ENCODE data around the gene NTN1. TPM values are rescaled to one million over a fixed set of nuclear protein-coding genes. Genes with fewer than 3 reads are reported as not detected.
"Not testable (repeated sequence)": the region's sequence is repeated elsewhere in the genome, so short reads cannot be mapped to it uniquely, and the experiment has no call there.

Gene NTN1
- total RNA-seq, 2 experiments from 2014 or later = 0.40 to 0.42 TPM

DNA sequence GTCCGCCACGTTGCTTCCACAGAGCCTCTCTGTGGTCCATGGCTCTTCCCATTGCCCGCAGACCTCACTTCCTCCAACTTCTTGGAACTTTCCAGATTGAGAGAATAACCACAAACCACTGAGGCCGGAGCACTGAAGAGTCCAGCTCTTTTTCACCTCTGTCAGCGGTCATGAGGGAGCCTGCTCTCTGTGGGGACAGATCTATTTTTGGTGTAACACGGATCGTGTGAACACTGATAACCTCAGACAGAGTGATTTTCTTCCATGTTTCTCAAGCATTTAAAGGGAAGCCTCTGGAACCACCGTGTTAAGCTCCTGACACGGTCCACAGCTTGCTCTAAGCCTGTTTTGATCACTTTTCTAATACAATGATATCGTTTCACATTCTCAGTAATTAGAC is 49.7 kb downstream of the NTN1 start:
- CTCF ChIA-PET = no interaction called here
- POLR2A ChIA-PET = no interaction called here

DNA sequence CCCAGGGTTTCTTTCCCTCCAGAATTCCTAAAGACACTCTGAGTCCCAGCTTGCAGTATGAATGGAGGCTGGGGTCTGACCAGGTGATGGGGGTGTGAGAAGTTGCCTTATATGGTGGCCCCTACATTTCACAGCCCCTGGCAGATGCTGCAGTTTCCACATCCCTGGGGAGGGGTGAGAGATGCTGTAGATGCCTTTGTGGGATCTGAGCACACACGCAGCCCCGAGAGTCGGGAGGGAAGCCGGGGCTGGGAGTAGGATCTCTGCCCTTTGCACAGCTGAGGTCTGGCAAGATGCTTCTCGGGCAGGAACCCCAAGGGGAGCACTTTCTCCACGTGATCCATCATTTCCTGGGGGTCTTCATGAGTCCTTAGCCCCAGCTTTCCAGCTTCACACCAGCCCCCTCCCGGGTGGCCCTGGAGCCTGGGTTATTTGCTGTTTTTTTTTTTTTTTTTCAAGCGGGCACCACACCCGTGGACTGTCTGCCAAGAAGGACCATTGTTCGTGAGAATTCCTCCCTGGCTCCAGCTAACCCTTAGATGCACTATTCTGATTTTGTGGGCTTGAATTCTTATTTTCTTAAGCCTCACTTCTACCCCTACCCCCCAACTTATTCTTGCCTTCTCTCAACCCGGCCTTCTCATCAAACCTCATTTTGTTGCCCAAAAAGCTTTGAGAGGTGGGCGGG is 50.6 kb downstream of the NTN1 start:
- ChIA-PET POLR2A (no interaction called here), CTCF (interaction anchor here (0.7 kb wide), 1 partner anchor 1418 kb away, joined by 3 read pairs; no protein-coding TSS in a partner anchor)

DNA sequence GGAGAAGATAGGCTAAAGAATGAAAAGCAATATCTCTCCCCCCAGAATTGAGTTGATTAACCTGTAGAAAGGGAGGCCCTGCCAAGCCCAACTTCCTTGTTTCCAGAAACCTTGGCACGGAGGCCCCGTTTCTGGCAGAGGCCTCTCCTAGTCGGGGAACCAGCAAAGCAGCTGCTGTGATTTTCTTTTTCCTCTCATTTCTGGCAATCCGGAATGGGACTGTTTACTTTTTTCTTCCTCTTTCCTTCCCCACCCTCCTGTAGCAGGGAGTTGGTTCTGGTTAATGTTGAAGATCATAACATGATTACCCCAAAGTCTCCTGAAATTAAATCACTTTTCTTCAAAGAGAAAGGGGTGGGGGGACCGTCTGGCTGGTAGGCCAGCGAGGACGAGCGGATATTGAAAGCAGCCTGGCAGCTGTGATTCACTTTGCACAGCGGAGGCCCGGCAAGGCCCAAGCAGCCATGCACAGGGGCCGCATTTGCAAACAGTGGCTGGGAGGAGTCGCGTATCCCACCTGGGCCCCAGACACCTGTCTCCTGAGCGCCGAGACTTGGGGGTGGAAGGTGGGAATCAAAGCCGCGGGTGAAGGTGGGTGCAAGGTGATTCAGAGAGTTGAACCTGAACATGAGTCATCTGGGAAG is 51.5 kb downstream of the NTN1 start:
- ChIA-PET POLR2A (no interaction called here), CTCF (no interaction called here)

- POLR2A ChIA-PET = no interaction called here
Measured at GRCh38 chr17:9074131-9074530, 52.8 kb downstream of the NTN1 start.

DNA sequence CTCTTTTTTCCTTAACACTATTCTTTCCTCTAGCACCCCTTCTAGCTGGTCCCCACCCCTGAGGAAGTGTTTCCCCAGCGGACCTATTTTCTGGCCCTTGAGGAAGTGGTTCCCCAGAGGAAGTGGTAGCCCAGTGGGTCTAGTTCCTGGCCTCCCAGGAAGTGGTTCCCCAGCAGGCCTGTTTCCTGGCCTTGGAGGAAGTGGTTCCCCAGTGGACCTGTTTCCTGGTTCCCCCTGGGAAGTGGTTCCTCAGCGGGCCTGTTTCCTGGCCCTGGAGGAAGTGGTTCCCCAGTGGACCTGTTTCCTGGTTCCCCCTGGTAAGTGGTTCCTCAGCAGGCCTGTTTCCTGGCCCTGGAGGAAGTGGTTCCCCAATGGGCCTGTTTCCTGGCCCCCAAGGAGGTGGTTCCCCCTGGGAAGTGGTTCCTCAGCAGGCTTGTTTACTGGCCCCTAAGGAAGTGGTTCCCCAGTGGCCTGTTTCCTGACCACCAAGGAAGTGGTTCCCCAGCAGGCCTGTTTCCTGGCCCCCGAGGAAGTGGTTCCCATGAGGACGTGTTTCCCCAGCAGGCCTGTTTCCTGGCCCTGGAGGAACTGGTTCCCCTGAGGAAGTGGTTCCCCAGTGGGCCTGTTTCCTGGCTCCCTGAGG is 58.3 kb downstream of the NTN1 start:
- ChIA-PET CTCF (no interaction called here), POLR2A (no interaction called here)

More at GRCh38 chr17:9074131-9074530, 52.8 kb downstream of the NTN1 start:
- CTCF ChIA-PET = no interaction called here

DNA sequence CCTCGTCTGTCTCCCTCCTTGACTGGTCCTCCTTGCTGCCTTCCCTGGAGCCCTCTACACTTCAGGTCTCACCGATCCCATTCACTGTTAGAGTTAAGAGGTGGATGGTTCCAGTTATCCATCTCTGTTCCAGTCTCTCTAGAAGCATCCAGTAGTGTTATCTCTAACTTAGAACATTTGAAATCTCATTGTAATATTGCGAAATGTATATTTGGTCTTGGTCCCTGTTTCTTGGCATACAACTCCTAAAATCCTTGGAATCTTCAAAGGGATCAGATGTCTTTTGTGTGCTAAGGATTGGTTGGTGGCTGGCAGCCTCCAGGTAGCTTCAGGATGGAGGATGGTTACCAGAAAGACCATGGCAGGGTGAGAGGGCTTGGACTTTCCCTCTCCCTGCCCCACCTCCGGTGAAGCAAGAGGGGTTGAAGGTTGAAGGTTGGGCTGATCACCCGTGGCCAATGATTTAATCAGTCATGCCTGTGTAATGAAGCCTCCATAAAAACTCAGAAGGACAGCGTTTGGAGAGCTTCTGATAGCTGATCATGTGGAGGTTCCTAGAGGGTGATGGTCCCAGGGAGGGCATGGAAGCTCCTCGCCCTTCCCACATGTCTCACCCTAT is 59.1 kb downstream of the NTN1 start:
- ChIA-PET POLR2A (no interaction called here), CTCF (no interaction called here)

DNA sequence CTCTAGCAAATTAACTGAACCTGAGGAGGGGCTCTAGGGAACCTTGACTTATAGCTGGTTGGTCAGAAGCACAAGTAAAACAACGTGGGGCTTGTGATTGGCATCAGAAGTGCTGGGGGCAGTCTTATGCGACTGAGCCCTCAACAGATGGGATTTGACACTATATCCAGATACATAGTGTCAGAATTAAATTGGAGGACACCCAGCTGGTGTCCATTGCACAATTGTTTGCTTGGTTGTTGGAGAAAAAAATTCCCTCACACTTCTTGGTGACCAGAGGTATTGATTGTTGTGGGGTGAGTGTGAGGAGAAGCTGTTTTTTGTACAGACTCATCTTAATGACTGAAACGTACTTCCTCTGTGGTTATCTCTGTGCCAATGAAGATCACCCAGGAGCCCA is 59.7 kb downstream of the NTN1 start:
- POLR2A ChIA-PET = no interaction called here
- CTCF ChIA-PET = no interaction called here

DNA sequence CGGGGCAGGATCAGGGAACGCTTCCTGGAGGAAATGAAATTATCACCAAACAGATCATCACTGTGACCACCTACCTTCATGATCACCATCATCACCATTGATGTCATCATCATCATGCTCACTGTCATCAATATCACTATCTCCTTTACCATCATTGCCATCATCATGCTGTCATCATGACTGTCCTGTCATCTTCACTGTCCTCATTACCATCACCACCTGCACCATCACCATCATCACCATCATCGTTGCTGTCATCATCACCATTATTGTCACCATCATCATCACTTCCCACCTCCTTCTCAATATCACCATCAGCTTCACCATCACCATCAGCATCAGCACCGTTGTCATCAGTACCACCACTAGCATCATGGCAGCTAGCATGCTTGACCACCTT is 65.3 kb downstream of the NTN1 start:
- POLR2A ChIA-PET = no interaction called here

GRCh38 chr17:9087921-9088320 is 66.6 kb downstream of the NTN1 start:
- ChIA-PET CTCF (interaction anchor here (0.6 kb wide), 1 partner anchor 353 kb away, joined by 3 read pairs; no protein-coding TSS in a partner anchor), POLR2A (no interaction called here)

More for the DNA sequence above, 65.3 kb downstream of the NTN1 start:
- CTCF ChIA-PET = no interaction called here

DNA sequence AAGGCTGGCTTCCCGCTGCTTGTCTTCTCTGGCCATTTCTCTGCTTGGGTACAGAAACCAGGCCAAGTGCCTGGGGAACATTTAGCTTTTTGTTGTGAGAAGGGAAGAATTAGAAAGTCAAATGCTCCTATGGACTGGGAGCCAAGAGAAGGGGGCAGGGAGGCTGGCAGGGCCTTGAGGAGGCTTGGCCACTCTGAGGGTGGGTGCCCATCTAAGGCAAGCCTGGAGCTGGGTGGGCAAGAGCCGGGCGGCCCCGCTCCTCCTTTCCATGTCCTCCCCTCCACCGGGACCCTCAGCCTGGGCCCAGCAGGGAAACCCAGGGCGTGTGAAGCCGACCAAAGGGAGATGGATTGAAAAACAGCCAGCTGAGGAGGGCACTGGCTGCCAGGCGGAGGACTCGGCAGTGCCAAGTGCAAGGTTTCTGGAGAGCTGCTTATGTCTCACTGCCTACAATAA is 69.4 kb downstream of the NTN1 start:
- POLR2A ChIA-PET = no interaction called here
- CTCF ChIA-PET = no interaction called here

DNA sequence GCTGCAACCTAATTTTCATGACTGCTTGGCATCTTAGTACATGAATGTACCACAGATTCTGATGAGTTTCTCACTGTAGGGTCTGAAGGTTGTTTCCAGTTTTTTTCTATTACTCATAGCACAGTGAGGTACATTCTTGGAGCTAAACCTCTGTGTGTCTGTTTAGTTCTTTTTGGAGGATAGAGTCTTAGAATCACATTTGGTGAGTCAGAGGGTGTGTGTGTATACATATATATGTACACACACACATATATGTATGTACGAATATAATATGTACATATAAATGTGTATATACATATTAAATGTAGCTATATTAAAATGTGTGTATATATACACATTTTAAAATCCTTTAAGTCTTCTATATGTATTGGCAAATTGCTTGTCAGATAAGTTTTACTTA is 72.9 kb downstream of the NTN1 start:
- POLR2A ChIA-PET = no interaction called here

GRCh38 chr17:9095390-9095789 is 74.1 kb downstream of the NTN1 start:
- CTCF ChIA-PET = no interaction called here
- POLR2A ChIA-PET = no interaction called here

More for the DNA sequence above, 72.9 kb downstream of the NTN1 start:
- CTCF ChIA-PET = no interaction called here

DNA sequence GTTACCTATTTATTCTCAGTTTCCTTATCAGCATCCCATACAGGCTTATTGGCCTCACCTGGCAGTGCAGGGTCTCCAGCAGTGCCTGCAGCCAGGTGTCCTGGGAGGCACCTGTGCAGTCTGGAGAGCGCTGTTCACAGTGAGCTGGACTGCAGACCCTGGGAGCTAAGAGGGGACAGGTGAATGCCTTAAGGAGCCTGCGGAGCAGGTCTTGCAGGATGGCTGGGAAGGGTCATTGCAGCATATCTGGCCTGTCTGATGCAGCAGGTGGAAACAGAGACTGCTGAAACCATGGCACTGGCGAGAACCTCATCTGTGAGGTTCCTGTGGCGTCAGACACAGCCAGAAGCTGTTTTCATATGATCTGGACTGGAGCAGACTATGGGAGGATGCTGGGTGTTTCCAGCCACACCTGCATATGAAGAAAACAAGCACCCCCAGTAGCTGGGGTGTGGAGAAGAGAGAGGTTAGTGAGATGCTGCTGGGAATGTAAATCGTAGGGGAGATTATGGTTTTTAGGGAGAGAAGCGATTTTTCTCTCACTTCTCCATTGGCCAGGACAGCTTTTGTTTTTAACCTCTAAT is 77.0 kb downstream of the NTN1 start:
- POLR2A ChIA-PET = no interaction called here
- CTCF ChIA-PET = no interaction called here

DNA sequence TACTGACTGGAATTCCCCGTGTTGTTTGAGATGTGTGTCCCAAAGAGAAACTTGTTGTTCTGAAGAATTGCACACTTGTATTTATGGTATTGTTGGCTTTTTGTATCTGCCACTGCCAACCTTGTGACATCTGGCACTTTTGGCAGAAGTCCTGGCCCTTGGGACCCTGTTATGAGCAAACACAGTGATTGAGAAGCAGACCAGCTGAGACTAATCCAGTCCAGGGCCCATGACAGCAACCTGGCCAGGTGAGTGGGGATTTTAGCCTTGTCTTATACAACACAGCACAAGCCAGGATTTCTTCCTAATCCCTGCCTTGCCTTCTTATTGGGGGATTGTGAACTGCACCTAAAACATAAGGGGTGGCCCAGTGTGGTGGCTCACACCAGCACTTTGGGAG is 80.0 kb downstream of the NTN1 start:
- POLR2A ChIA-PET = no interaction called here

GRCh38 chr17:9103193-9103592 is 81.9 kb downstream of the NTN1 start:
- POLR2A ChIA-PET = not testable (repeated sequence)
- CTCF ChIA-PET = interaction anchor here (0.9 kb wide), 1 partner anchor 12 kb away, joined by 4 read pairs; no protein-coding TSS in a partner anchor

More for the DNA sequence above, 80.0 kb downstream of the NTN1 start:
- CTCF ChIA-PET = no interaction called here

DNA sequence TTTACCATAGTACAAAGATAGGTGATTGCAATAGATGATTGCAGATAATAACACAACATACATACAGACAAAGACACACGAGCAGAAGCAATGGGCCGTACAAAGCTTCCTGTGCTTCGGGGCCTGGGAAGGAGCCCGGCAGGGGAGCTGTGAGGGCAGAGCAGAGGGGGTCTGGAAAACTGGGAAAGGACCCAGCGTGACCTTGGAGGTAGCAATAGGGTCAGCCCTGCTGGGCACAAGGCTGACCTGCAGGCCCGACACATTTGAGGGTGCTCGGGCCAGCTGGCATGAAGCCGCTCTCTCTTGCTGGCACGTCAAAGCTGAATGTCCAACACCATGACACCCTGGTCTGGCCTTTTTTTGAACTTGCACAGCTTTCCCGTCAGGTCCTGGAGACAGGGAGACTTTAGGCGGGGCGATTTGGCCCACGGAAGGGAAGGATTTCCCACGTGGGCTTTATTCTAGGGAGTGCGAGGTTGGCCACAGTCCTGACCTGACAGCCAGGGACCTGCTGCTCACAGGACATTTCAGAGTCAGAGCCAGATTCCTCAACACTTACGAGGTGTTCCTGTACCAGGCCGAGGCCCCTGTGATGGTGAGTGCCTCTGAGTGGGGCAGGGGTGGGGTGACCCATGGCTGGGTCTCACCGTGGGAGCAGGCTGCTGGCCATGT is 83.2 kb downstream of the NTN1 start:
- CTCF ChIA-PET = no interaction called here
- POLR2A ChIA-PET = no interaction called here

GRCh38 chr17:9105068-9105868 is 84.0 kb downstream of the NTN1 start:
- CTCF ChIA-PET = no interaction called here
- POLR2A ChIA-PET = no interaction called here

- POLR2A ChIA-PET, CTCF ChIA-PET: not testable (repeated sequence)
Measured at GRCh38 chr17:9106278-9106677, 85.0 kb downstream of the NTN1 start.

GRCh38 chr17:9107527-9107926 is 86.2 kb downstream of the NTN1 start:
- POLR2A ChIA-PET = no interaction called here
- CTCF ChIA-PET = no interaction called here
